SK-N-MC (cell line): ENCODE data around the gene GRPEL1.

Source experiments
- EZH2 ChIP-seq: fragments of 200-600 bp; sonication (generic); IDR thresholded peaks from one replicate; pipeline ENCODE4 v1.6.1; 2017; ENCODE audit warnings: antibody characterized with exemption
- FOXP2 ChIP-seq: optimal IDR thresholded peaks from 2 replicates; pipeline ENCODE3; 2011; ENCODE audit warnings: mild to moderate bottlenecking, moderate library complexity; ENCODE audit not compliant: insufficient read depth; ENCODE audit errors: extremely low read length, control extremely low read depth
- POLR2AphosphoS5 ChIP-seq: IDR thresholded peaks from 2 replicates; pipeline ENCODE4 v1.6.1; 2012; ENCODE audit warnings: mild to moderate bottlenecking, low read depth, low read length, borderline replicate concordance

DNA sequence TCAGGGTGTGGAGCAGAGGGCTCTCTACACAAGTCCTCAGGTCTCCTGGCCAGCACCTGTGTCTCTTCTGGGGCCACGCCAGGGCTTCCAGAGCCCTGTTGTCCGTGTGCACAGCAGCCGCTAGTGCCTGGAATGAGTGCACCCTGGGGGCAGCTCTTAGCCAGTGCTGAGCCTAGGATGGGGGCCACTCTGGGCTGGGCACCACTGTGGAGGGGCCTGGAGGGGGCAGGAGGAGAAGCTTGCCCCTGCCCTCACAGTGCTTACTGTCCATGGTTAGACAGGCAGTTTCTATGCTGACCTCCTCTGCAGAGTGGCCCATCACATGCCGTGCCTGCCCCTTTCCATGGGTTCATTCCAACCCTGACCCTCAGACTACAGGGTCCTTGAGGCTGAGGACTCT lies 42.7 kb upstream of the GRPEL1 start:
- TF ChIP-seq EZH2: no peak
- no peak for TF ChIP-seq POLR2AphosphoS5
- TF ChIP-seq FOXP2: no peak
